Activated CD4-positive, alpha-beta T cell treated with anti-CD3 and anti-CD28 coated beads, Interleukin-2, Interleukin-4, amounts not matched to agents 100 ng/mL and 50 ng/mL, durations not matched to agents 16 hours and 8 hours (primary cell): ENCODE results near the gene CALHM6.

Experiments
- DNase-seq: peaks from one replicate; pipeline ENCODE4 v3.0.0-alpha.2; 2020; ENCODE audit warnings: low spot score

The CALHM6 gene

DNA sequence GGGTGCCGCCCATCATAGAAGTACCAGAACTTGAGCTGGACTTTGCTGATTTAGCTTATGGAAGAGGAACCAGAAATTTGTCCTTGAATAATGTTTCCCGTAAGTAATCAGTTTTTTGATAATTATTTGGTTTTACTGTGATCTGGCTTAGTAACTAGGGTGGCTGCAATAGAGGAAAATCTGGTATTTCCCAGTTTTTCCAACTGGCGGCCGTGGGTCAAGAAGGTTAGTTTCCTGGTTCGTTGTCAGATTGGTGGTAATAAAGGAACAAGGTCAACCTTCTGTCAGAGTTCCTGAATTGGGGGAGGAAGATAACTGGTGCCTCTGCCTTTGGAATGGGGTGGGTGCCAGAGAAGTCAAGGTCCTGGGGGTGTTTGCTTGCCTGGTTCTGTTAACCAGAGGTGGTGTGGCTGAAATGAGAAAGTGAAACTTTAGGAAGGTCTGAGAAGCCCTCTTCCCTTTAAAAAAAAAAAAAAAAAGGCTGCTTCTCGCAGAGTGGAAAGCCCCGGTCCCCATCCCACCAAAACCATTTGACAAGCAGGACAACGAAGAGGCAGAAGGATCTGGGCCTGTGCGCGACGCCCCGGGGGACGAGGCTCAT lies at the start of gene CALHM6:
TSS of gene CALHM6 (plus strand) at position 45 of the 601 bp plus-strand sequence. CDS start at position 600, 555 bp downstream.
- DNase-seq = no peak

DNA sequence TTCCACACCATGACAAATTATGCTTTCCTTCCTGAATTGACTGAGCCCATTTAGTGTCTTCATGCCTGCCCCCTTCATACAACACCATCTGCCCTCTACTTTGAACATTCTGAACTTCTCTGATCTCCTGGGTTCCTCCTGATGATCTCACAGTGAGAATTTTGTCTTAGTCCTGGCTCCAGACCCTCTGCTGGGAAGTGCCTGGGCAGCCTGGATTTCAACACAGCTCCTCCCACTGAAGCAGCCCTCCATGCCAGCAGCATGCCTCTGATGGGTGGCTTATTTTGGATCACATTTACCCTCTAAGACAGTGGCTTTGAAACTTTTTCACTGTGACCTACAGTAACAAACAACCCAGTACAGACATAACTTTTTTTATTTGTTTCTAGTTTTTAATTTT lies 48.9 kb upstream of the CALHM6 start:
- no peak for DNase-seq

DNA sequence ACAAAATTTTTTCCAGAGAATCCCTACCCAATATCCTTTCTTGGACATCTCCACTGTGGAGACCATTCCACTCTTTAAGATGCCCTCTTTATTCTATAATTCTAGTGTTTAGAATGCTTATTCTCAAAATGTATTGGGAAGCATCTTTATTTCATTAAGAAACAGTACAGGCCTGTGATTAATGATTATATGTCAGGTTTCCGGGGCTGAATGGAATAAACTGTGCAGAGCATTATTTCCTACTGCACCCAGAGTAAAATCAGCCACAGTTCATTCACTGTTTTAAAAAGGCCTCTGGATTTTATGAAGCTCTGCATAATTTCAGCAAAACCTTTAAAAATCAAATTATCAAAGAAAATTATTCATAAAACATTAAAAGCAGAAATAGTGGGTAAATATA lies 47.8 kb upstream of the CALHM6 start:
- DNase-seq = no peak

DNA sequence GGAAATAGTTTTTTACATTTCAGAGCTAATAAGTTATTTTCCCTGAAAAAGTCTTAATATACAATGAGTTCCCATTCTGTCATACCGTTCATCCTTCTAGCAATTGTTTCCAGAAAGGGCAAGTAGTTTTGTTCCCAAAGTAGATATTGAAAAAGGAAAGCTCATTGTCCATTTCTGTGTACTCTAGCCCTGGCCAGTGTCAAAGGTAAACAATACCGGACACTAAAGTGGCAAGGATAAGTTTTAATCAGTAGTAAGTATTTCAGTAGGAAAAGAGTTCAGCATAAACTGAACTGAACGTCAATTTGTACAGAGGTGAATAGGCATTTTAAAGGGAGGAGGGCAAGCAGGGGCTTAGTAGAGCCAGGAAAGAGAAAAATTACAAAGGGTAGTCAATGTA lies 43.5 kb upstream of the CALHM6 start:
- DNase-seq = no peak

DNA sequence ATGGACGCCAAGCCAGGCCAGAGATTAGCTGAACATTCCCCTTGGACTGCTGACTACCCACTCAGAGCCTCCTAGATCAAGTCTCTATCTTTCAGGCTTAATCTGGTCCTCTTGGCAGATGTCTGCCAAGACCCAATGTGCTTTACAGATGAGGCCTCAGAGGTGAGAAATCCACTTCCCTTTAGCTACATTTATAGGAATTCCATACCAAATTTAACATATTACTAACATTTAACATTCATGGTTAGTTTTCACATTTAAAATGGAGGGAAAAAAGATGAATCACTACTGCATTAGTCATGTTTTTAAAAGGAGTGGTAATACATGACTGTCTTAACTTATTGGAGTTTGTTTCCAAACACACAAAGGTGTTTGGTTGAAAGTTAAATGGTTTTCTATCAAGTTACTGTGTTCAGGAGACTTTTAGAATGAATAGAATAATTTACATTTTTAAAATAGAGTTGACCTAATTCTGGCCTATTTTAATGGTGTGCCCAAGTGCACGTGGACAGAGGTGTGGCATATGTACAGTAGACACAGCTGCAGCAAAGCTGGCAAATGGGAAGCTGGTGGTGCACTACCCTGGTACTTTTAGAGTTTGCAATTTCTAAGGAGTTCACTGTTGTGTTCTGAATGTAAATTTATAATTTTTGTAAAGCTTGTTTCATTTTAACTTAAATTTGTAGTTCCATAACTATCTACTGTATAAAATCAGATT lies 41.9 kb upstream of the CALHM6 start:
- no peak for DNase-seq

DNA sequence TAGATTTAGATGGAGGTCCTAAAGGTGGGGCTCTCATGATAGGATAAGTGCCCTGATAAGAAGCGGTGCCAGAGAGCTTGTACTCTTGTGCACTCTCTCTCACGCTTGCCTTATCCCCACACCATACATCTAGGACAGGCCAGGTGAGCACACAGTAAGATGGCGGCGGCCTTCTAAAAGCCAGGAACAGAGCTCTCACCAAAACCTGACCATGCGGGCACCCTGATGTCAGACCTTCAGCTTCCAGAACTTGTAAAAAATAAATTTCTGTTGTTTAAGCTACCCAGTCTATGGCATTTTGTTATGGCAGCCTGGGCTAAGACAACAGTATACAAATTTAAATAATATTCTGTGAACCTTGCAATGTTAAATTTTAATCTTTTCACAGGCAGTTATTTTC lies 40.8 kb upstream of the CALHM6 start:
- no peak for DNase-seq

DNA sequence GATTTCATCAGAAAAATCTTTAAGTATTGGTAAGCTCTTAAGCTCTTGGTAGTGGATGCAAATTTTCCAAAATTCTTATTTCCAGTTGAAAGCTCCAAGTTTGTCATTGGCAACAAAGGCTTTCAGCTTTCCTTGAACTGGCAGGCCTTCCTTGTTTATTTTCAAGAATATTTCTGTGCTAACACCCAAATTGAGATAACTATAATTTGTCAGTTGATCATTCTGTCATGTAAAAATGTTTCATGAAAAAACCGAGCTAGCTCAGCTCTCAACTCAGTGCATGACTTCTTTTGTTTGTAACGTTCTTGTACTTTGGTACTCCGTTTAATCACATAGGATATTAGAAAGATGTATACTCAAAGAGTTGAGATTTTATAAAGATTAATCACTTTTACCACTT lies 38.9 kb upstream of the CALHM6 start:
- DNase-seq = no peak

DNA sequence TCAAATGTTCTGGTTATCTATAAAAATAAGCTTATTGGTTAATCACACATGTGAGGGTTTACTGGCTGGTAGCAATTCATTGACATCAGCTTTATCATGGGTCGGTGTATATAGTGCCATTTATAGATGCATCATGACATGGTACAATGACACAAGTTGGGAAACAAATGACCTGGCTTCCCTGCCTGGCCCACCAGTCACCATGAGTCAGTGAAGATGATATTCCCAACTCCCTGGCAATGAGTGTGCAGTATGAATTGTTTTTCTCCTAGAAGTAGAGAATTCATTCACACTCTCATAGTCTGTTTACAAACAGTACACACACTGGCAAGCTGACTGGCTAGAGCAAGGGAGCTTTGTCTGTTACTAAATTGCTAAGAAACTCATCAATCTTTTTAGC lies 37.2 kb upstream of the CALHM6 start:
- no peak for DNase-seq

DNA sequence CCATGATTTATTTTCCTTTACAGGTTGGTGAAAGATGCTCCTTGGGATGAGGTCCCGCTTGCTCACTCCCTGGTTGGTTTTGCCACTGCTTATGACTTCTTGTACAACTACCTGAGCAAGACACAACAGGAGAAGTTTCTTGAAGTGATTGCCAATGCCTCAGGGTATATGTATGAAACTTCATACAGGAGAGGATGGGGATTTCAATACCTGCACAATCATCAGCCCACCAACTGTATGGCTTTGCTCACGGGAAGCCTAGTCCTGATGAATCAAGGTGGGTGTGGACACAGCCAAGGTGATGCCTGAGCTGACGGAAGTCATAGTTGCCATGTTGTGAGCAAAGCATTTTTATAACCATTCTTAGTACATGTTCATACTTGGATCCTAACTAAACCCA lies 34.6 kb upstream of the CALHM6 start:
- DNase-seq = no peak

DNA sequence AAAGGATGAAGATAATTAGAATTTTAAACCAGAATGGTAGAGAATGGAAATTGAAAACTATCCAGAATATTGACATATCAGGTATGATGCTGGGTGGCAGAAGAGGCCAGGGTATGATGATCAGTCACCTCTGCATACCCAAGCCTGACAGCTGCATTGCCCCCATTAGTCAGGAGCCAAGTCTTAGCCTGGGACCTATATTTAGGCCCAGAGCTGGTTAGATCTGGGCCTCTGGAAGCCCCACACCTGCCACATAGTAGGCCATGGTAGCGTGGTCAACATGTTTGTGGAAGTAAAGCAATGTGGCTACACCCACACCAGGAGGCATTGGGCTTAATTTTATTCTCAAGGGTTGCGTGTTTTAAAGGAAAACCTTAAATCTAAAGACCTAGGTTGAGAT lies 32.1 kb upstream of the CALHM6 start:
- no peak for DNase-seq

DNA sequence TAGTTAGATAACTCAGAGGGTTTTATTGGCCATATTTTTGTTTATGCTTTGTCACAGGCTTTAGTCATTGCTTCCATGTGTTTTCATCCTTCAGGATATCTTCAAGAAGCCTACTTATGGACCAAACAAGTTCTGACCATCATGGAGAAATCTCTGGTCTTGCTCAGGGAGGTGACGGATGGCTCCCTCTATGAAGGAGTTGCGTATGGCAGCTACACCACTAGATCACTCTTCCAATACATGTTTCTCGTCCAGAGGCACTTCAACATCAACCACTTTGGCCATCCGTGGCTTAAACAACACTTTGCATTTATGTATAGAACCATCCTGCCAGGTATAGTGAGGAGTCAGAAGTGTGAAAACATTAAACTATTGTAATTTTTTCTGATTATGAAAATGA lies 30.3 kb upstream of the CALHM6 start:
- DNase-seq = no peak

DNA sequence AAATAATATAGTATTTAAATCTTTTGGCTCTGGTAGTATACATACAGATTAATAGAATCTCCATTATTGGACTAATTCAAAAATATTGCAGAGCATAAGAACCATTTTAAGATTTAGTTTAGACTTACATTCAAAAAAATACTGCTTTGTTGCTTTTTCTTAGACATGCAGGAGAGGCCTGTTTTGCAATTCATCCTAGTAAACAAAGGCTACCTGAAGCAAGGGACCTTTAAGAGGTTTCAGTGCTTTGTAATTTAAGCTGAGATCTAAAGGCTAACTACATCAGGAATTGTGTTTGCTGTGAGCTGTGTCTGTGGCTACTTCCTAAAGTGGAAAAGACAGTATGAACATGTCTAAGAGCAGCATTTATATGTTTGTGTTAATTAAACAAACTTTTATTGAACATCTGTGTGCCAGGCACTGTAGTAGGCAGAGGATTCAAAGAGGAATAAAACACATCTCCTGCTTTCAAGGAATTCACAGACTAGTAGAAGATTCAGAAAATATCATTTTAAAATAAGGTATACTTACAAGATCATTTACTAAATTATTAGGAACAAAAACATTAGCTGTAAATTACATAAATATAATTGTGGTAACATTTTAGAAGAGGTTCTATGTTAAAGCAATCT lies 29.1 kb upstream of the CALHM6 start:
- no peak for DNase-seq

DNA sequence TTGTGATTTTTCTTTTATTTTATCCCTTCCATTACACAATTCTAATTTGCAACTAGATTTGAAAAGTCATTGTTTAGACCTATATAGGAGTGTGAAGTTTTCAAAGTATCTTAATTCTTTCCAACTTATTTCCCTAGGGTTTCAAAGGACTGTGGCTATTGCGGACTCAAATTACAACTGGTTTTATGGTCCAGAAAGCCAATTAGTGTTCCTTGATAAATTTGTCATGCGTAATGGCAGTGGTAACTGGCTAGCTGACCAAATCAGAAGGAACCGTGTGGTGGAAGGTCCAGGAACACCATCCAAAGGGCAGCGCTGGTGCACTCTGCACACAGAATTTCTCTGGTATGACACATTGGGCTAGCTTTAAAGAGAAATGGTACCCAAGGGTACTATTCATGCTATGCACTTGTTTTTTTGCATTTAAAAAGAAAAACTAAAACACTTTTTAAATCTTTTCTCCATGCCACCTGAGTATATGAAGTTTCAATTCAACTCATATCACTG lies 27.9 kb upstream of the CALHM6 start:
- DNase-seq = no peak

DNA sequence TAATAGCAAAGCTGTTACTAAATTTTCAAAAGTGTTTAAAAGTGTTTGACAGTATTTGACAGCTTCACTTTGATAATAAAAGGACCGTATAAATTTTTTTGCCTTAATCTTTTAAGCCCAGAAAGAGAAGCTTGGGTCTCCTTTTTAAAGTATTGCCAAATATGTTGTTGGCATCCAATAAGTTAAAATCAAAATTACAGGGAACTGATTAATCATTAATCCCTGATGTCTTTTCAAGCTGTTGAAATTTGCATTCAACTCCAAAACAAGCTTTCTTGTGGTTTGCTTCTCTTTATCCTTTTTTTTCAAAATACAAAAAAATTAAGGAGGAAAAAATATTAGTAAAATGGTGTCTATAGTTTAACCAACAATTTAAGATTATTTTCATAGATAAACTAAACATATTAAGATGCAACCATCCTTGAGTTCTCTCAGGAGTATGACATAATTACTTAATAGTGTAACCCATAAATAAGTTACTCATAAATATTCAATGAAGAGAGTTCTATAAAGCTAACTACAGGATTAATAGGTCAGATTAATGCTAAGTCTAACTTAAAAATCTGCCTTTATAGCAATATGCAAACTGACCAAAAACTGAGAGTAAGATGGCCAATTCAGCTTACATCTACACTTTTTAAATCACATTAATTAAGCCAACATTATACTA lies 27.0 kb upstream of the CALHM6 start:
- DNase-seq = no peak

DNA sequence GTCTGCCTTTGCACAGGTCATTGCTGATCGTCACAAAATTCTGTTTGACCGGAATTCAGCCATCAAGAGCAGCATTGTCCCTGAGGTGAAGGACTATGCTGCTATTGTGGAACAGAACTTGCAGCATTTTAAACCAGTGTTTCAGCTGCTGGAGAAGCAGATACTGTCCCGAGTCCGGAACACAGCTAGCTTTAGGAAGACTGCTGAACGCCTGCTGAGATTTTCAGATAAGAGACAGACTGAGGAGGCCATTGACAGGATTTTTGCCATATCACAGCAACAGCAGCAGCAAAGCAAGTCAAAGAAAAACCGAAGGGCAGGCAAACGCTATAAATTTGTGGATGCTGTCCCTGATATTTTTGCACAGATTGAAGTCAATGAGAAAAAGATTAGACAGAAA lies 24.6 kb upstream of the CALHM6 start:
- no peak for DNase-seq

DNA sequence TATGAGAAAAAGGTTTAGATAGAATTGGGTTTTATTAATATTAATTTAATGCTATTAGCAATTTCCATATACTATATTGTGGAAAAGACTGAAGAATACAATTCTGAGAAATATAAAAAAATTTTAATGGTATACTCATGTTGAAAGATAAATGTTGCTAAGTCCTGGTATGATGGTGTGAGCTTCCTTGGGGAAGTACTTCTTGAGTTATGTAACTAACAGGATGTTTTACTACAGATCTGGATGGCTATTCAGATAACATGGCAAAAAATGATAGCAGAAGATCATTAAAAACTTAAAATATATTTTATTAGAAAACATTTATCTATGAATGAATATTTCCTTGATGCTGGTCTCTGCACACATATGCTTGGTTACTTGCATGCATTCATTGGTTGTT lies 23.5 kb upstream of the CALHM6 start:
- no peak for DNase-seq

DNA sequence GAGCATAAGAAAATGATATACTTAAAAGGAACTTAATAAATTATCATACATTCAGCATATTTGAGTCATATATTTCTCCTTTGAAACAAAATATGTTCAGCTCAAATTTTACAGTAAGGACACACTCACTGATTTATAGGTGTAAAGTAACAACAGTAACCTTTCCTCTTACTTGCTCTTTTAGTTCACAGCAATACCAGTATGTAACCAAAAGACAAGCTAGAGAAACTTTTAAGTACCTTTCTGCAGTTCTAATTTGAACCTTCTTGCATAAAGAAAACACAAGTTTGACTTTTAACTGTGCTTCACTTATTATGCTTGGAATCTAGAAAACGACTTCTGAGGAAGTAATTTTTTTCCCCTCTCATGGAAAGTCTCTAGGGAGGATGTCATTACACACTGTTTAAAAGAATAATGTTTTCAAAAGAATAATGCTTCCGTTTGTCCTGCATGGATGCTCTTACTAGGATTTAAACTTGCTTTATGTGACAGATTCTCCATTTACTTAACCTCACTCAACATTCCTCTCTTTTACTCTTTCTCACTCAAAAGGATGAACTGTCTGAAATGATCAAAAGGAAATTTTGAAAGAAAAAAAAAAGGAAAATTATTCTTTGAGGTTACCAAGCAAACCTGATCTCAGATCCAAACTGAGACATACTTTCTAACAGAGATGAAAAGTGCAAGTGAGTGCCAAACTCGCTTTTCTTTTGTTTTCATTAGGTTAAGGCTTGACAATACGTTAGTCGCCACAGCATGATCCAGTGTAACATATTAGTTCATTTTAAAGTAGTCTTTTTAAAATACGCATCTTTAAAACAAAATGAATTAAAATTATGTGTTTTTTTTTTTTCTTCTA lies 22.4 kb upstream of the CALHM6 start:
- DNase-seq = no peak

DNA sequence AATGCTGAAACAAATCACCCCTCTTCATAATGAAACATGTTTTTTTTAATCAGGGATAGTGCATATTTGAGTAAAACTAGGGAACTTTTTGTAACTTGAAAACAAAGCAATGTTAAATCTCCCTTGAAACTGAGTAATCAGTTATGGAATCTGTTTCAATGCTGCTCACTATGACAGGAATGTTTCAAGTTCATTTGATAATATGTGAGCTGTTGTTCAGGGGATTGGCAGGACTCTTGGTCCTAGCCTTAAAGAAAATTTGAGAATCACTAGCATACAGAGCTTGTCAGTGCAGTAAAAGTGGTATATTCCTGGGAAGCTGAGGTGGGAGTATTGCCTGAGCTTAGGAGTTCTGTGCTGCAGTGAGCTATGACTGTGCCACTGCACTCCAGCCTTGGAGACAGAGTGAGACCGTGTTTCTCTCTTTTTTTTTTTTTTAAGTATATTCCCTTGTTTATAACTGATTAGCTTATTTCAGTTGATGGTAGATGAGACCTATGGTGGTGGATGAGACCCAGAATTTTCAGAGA lies 21.6 kb upstream of the CALHM6 start:
- no peak for DNase-seq

DNA sequence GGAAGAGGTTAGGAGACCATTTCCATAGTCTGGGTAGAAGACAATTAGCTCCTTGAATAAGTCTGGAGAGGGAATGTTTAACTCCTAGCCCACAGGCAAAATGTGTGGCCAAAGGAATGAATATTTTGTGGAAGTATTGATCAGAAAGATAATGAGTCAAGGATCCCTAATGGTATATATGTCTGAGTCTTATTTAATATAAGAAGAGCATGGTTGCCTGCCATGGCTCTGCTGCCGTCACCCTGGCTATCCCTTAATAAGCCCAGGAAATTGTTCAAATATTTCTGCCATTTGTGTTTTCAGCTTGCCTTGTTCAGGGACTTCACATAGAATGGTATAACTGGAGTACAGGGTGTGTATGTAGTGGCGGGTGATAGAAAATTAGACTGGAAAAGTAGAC lies 18.1 kb upstream of the CALHM6 start:
- DNase-seq = no peak

DNA sequence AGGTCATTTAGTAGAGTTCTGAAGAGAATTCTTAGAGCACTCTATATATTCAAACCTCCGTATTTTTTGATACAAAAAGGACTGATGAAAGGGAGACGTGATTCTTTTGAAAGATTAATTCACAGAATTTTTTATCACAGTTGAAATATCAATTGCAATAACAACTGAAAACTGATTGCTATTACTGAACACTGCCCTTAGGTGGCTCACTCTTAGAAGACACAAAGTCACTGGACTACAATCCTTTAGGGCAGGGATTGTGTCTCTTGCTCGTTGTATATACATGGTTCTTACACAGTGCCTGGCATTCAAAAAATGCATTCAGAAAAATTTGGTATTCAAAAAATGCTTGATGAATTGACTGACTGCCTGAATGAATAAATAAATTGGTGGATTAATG lies 17.1 kb upstream of the CALHM6 start:
- DNase-seq = no peak

DNA sequence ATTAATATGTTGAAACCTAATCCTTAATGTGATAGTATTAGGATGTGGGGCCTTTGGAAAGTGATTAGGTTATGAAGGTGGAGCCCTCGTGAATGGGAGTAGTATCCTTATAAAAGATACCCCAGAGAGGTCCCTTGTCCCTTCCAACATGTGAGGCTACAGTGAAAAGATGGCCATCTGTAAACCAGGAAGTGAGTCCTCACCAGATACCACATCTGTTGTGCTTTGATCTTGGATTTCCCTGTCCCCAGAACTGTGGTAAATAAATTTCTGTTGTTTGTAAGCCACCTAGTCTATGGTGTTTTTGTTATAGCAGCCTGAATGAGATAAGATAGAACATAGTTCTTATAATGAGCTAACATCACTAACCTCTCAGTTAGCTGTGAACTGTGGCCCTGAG lies 16.6 kb upstream of the CALHM6 start:
- no peak for DNase-seq

DNA sequence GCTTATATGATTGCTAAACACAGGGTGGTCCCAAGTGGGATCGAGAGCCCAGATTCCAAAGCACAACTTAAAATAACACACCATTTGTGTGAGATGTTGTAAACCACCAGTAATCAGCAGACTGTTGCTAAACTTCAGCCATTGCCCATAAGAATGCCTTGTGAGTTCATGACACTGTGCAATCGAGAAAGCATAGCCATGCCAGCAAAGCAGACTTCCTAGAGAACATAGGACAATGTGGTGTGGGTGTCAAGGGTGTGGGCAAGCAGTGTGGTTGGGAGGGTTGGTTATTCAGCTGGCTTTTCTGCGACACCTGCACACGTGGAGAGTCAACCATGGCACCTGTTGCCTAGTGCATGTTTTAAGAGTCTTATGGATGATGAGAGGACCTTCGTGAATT lies 16.1 kb upstream of the CALHM6 start:
- DNase-seq = no peak
